ENCODE measurements around the gene EYA4.

The EYA4 gene

DNA sequence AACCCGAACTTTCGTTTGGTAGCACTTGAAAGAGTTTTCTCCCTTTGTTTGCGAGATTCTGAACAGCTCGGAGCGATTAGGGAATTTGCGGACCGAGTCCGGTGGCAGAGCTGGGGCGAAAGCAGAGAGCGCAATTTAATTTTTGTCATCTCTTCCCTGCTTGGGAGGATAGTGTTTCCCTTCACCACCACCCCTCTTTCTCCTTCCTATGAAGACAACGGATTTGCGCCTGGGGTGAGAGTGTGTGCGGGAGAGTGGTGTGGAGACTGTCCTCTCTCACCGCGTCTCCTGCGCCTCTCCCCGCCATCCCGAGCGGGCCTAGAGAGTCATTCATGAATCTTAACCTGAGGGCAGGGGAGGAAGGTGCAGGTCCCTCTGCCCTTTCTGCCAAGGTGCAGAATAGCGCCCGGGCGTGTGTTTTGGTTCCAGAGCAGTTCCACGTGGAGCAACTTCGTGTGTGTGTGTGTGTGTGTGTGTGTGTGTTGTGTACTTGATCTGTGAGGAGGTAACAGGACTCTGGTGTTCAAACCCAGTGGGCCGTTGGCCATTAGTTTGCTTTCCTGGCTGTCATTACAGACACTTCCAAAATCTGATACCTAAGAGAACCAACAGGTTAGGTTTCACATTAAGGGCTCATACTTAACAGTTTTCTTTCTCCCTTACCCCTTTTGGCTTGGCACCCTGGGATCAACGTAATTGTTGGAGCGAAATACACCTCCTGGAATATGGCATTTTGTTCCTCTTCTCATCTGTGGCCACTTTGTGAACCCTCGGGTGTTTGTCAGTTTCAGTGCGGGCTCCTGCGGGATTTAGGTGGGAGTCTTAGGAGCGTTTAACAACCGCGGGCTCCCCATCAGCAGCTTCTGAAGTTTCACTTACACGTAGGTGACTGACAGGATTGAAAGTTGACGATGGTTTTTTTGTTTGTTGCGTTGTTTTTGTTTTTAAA, 1.8 kb downstream of the EYA4 start:
- DNase-seq = no peak

DNA sequence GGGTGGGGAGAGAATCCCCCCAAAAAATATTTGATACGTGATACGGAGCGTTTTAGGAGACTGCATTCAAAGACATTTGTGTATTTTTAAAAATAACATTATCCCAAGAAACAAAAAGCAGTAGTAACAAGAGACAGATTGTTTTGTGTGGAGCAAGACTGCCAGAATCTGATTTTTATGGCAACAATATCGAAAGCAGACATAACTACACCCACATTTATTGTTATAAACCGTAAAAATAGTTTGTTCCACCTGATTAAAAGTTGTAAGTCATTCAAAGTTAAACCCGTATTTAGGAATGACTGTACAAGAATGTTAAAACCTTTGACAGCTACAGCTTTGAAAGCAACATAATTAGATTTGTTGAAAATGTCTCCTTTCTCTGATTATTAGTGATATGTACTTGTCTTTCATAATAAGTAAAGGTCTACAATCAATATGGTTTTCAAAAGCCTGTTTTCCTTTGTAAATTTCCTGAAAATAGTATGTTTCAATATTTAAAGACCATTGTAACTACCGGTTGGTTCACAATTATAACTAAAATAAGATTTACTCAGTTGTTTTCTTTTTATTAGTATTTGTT, 2.7 kb downstream of the EYA4 start:
- DNase-seq = no peak

DNA sequence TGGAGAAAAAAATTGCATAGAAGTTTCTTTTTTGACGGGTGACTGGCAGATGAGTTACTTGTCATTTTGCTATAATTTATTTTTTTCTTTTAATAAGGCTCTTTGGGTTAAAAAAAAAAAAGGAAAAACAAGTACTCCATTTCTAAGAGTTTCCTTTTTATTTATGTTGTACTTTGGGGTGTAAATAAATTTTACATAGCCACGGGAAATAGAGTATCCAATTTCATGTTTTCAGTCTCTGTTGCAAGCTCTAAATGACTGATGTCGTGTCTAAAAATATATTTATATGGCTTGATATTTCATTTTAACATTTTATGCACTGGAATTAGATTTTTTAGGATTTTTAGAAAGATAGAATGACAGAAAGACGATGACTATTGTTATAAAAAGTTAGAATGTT, 3.4 kb downstream of the EYA4 start:
- no peak for DNase-seq

DNA sequence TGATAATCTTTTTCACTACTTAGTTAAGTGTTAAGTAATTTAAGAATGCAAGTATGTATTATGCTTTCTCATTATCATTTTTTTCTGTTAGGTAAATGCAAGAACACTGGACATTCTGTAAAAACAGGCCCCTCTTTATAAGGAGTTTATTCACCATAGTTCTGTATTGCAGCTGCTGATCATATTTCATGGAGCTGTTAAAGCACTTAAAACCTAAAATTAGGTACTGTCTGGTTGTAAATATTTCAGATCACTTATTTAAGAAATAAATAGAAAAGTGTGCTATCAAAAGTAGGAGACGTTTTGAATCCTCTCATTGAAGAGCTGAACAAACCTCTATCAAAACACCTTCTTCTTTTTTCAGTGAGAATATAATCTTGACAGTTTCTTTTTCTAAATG, 3.9 kb downstream of the EYA4 start:
- DNase-seq = no peak

DNA sequence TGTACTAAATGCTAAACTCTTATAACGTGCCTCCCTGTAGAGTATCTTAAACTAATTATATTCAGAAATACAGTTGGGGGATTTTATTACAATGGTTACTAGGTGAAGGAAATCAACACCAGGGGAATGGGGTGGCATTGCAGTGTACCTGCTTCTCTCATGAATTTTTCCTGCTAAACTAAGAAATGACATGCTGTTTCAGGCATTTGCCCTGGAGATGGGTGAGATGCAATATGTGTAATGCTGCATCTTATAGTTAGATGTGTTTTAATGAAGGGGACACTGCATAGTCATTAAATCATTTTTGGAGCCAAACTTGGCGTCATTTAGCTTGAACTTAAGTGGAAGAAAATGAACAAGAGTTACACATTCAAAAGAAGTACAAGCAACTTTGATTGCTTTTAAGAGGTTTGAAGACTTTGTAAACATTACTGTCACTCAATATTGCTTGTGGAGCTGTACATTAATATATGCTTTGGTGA, 4.3 kb downstream of the EYA4 start:
- no peak for DNase-seq

DNA sequence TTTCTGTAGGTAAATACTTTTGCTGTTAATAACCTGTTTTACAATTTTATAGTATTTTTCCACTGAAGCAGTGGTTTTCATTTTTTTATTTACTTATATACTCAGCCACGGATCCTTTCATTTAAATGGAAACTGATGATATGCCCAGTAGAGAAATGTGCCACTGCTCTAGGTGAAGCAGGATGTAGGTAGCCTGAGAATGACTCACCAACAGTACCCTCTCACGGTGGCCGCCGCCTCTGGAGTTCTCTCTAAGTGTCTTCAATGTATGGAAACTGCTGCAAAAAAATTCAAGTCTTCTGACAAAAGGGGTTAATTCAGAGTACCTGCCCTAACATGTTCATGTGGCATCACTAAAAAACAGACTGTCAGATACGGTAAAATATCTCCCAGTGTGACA, 6.4 kb downstream of the EYA4 start:
- DNase-seq = no peak

DNA sequence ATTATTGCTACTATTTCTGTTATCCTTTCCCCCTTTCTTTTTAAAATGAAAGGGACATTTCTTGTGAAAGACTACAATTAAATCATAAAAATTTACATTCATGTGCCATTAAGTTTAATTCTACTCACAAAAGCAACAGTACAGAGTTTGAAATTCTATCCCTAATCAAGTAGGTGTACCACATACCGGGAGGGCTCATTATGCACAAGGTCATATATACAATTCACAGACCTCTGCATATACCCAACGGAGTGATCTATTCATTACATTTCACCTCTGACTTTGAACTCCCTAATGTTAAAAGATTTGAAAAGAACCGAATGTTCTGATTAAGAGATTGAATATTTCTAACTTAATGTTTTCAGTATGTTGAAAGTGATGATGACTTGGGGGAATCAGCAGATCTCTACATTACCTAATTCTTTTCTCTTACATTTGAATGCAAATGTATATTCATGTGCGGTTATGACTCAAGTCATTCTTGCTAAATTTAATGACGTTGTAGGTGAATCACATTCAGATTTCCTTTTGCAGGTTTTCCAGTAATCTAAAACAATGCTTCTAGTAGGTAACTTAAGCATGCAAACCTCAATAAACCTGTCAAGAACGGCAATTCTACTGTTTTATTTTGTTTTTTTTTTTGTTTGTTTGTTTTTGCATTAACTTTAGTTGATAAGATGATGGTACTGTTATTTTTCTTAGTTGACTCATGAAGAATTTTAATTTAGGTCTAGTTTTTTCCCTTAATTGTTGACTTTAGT, 7.3 kb downstream of the EYA4 start:
- DNase-seq = no peak

DNA sequence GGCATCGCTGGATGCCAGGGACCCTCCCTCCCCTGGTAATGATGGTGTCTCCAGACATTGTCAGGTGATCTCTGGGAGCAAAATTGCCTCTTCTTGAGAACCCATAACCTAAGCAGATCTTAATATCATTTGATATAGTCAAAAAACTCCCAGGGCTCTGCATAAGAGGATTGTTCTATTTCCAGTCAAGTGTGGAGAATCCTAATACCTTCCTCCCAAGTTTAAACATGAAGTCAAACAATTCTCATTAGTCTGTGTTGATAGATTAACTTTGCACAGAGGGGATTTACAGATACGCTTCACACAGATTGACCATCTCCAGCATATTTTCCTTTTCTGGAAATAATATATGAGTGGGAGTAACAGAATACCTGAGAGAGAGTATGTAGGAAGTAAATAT, 10.5 kb downstream of the EYA4 start:
- DNase-seq = no peak

DNA sequence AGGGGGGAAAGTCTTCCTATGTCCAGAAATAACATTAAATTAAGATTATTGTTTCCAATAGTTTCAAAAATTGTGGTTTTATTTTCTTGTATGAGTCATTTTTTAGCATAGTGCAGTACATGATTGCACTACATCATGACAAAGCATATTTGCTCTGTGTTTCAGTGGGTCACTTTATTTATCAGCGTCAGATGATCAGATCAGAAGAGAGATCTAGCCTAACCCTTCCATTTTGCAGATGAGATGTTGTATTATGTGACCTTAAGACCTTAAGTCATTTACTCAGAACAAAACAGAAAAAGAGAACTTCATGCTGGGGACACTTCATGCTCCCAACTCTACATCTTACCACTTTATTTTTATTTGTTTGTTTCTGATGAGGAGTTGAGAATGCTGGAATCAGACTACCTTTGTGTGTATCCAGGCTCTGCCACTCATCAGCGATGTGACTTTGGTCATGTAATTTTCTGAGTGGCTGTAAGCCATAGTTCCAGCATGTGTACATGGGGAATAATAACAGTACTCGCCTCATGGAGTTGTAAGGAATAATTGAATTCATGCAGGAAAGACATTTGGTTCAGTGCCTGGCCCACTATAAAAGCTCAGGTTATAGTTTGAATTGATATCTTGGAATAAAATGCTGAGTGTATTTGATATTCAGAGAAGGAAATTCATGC, 13.5 kb downstream of the EYA4 start:
- DNase-seq = no peak

DNA sequence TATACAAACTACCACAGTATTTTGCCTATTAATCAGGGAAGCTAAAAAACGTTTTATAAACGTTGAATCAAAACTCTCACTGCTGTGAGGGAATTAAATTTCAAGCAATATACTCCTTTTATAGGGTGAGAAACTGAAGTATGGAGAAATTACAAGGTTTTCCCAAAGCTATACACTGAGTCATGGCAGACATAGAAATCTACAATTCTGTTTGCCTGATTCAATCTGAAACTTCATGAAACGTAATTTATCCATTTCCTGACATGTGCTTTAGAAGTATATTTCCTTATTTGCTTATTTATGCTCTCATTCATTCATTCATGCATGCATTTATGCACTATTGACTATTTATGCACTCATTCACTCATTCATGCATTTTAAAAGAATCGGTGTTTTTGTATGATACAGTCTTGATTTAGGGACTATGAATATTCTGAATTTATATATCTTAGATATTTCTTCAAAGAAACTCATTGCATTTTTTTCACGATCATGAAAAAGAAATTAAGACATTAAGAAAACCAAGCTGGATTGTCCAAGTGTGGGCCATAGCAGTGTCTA, 16.5 kb downstream of the EYA4 start:
- no peak for DNase-seq

DNA sequence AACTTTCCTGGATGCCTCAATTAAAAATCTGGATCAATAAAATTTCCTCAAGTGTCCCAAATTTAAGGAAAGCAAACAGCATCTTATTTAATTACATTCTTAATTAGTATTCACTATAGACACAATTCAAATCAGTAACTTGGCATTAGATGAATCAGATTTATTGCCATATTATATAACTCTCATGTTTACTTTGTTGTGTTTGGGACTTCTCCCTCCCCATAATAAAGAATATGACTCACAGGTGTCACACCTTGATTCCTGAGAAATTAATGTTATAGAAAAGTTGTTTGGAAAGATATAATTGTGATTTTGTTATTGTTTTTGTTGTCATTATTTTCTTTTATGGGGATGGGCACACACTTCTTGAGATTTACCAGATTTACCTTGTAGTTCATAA, 18.4 kb downstream of the EYA4 start:
- no peak for DNase-seq

DNA sequence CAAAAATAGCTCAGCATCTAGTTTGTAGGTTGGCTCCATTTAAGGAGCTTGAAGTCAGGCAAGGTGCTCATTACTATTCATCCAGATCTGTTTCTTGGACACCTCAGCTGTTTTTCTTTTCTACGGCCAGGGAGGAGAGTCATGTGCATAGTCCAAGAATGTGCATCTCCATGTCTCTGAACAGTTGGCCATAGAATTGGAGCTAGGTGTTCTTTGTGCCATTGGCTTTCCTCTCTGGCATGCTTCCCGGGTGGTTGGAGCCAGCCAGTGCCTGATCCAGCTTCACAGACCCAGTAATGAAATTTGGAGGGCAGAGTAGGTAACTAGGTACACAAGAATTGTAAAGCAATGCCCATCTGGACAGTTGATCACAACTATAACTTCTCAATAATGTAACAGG, 21.6 kb downstream of the EYA4 start:
- DNase-seq = no peak

DNA sequence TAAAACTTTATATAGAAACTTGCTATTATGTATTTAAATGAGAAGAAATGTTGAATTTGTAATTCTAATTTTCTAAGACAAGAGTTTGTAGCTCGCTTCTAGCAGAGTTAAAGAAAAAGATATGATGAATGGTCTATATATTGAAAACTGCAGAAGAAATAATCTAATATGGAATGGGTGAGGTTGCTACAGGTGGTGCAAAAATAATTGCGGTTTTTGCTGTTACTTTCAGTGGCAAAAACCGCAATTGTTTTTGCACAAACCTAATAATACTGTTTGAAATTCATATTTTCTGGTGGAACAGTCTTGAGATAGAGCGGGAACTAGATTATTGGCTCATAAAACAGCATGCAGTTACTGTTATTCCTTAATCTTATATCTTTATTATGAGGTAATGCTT, 23.9 kb downstream of the EYA4 start:
- no peak for DNase-seq

DNA sequence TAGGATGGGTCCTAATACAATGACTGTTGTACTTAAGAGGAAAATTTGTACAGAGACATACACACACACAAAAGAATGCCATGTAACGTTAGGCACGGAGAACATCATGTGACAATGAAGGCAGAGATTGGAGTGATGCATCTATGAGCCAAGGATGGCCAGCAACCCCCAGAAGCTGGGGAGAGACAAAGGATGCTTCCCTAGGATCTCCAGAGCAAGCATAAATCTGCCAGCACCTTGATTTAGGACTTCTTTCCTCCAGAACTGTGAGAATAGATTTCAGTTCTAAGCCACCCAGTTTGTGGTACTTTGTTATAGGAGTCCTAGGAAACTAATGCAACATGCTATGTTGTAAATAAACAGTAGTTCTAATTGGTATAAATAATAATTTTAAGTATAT, 25.0 kb downstream of the EYA4 start:
- no peak for DNase-seq

DNA sequence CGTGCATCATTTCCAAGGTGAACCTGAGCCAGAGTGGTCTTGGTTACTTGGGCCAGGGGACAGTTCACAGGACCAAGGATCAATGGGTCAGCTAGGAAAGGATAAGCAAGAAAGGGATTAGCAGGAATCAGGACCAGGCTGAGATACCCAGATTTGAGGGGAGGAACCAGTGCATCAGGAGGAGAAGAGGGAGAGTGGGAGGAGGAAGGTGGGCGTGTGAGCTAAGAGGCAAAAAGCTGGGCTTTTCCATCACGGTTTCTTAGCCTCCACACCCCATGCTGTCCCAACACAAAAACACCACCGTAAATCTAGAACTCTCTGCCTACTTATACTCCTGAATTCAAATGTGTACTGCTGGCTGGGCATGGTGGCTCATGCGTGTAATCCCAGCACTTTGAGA, 27.5 kb downstream of the EYA4 start:
- DNase-seq = no peak

DNA sequence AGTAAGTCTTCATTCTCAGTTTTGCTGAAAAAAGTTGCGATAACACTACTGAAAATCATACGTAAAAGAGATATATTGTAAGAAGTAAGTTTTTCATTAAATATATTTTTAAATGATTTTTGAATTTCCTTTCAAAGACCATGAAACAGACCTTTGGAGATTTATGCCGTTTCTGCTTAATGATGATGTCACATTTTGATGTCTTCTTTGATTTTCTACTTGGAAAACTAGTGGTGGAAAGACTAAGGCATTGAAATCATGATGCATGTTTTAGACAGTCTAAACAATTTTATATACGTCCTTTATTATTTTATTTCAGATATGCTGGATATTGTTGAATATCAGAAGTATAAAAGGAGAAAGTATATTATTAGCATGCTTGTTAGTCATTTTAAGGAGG, 33.7 kb downstream of the EYA4 start:
- no peak for DNase-seq

DNA sequence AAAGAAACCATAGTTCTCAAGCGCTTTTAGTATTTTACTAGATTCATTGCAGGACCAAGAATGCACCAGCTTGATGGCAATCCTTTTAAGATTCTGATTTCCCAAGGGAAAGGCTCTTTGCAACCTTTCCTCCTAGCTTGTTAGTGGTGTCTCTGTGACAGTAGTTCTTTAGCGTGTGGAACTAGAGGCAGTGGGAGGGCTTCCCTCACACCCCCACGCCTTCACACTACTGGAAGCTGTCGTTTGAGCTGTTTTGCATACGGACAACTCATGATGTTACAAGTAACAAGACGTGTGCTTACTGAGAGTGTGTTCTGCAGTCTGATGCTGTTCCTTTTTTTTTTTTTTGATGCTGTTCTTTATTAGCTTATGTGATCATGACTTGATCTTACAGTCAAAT, 34.1 kb downstream of the EYA4 start:
- no peak for DNase-seq

DNA sequence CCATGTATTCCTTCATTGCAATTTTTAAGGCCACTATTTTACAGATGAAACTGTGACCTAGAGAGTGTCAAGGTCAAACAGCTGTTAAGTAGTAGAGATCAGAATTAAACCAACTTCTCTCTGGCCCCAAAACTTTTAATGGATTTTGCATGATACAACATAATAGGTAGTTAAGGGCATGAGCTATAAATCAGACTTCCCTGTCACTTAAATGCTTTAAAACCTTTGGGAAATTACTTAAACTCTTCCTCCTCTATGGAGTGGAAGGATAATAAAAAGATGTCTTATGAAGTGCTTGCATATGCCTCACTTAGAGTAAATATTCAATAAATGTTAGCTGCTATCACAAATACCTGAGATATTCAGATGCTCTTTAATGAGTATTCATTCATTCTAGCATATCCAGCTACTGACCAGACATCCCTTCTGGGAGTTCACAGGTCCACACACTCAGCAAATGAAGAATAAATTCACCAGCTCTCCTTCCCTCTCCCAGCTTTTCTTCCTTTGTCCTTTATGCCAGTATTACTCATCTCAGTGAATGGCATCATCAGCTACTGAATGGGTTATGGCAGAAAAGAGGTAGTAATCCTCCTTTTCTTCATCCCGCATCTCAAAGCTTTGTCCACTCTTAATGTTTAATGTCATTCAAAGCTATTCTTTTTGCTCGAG, 36.2 kb downstream of the EYA4 start:
- no peak for DNase-seq

DNA sequence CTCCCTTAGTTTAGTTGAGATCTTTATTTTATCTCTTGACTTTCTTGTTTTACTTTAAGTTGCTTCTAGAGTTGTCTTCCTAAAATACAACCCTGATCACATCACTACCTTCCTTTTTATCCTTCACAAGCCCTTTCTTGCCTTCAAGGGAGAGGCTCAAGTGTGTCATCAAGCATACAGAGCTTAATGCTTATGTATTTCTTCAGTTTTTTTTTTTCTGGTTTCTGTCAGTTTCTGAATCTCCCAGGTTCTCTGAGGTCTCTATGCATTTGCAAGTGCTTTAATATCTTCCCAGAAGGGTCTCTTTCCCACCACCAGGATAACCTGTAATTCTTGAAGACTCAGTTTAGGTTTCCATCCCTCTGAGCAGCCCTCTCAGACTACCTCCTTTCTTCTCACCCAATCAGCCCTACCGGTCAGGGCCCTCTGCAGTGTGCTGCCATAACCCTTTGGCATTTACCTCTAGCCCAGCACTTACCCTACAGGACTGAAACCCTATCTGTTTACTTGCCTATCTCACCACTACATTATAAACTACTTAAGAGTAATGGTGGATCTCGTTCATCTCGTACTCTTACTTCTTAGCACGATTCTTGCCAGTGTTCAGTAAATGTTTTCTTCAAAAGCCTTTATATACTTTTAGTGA, 36.9 kb downstream of the EYA4 start:
- DNase-seq = no peak

DNA sequence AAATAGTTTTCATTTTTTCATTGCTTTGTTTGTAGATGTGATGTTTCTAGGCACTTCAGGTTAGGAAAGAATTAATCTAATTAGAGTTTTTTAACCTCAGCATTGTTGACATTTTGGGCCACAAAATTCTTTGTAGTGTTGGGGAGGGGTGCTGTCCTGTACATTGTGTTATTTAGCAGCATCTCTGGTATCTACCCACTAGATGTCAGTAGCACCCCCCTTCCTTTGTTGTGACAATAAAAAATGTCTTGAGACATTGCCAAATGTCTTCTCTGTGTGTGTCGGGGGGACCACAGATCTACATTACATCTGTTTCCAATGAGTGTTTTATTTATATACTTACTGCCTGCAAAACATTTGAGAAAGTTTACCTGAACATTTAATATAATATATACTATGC, 45.6 kb downstream of the EYA4 start:
- DNase-seq = no peak

DNA sequence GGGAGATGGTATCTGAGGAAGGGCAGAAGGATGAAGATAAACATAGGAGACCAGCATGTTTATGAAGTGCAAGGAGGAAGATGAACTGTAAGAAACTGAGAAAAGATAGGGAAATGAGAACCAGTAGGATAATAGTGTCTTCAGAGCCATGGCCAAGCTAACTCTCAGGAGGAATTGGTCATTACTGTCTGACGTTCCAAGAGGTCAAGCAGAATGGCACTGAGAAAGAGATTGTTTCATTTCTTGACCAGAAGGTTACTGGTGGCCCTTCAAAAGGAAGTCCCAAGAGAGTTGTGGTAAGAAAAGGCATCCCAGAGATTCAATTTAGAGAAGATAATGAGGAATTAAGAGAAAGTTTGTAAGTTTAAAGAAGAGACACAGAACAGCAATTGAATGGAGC, 47.5 kb downstream of the EYA4 start:
- DNase-seq = no peak

Data from DMS79 (cell line).